Fibroblast of the aortic adventitia (primary cell): ENCODE data around the gene NR2E3. TPM values are rescaled to one million over a fixed set of nuclear protein-coding genes. Genes with fewer than 3 reads are reported as not detected.

ENCODE experiments used
- DNase-seq: peaks from one replicate; pipeline ENCODE4 v3.0.0-alpha.2; 2010; ENCODE audit warnings: low read depth
- H3K4me3 ChIP-seq: 2 replicates; pipeline ENCODE4 v1.5.1; 2011; ENCODE audit warnings: low read depth, mild to moderate bottlenecking, control low read depth, low read length, moderate library complexity
- CTCF ChIP-seq: IDR thresholded peaks from 2 replicates; pipeline ENCODE4 v1.5.1; 2011; ENCODE audit warnings: mild to moderate bottlenecking, low read length, control low read depth, inconsistent platforms; ENCODE audit not compliant: insufficient read depth
- total RNA-seq: library from RNA; depleted of rRNA; stranded (reverse); fragments of >200 nt; gene quantifications from 2 replicates; pipeline ENCODE4 v1.2.3, GENCODE V29; 2012; ENCODE audit warnings: low replicate concordance

The NR2E3 gene
- total RNA-seq, 1 donor = 0.63 TPM

DNA sequence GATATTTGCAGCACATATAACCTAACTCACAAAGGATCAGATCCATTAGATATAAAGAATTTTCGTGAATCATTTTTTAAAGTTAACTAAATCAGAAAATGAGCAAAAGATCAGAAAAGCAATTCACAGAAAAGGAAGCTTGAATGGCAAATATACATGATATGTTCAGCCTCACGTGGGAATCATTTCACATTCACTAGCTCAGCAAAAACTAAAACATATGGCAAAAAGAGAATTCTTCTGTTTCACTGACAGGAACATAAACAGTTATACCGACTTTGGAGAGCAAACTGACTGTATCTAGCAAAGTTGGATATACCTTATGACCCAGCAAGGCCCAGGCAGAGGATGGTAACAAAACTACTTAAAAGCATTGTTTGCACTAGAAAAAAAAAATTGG is 34.0 kb upstream of the NR2E3 start:
- TF ChIP-seq CTCF = no peak
- no peak overlapping the region for H3K4me3 ChIP-seq
- DNase-seq = no peak

- TF ChIP-seq CTCF = no peak
Observed at GRCh38 chr15:71777216-71777943, 33.0 kb upstream of the NR2E3 start.

GRCh38 chr15:71779073-71779797 is 31.1 kb upstream of the NR2E3 start:
- TF ChIP-seq CTCF = no peak
- peak; percentile 34 for DNase-seq
- H3K4me3 ChIP-seq = no peak overlapping the region

More at GRCh38 chr15:71777216-71777943, 33.0 kb upstream of the NR2E3 start:
- H3K4me3 ChIP-seq = no peak overlapping the region
- DNase-seq = no peak

DNA sequence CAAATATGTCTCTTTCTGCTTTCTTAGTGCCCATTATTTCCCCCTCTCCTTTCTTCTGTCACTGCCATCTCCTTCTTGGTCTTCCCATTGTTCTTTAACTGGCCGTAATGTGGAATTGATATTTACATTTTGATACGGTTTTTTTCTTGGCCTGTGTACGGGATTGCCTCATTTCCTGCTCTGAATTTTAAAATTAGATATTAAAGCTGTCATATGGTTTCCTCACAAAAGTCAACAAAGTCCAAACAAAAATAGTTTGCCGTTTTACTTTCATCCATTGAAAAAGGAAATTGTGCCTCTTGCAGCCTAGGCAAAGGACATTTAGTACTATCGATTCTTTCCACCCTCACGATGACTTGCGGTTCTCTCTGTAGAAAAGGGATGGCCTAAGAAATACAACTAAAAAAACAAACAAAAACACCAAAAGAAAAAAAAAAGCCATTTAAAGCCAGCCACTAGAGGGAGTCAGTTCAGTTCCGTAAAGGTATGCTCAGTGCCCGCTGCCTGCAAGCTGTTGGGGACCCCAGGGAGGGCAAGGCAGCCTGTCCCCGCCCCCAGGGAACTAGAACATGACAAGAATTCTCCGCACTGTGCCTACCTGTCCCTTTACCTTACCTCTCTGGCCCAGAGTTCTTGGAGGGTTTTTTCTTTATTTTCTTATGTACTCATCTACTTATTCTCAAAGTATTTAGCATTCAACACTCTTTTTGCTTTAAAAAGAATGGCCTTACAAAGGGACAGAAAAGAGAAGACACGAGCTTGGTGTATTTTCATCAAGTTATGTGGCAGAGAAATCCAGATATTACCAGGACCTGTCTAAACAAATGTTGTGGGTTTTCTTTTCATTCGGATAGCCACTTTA is 30.0 kb upstream of the NR2E3 start:
- no peak overlapping the region for H3K4me3 ChIP-seq
- peak; percentile 81 for DNase-seq
- peak; percentile 82 for TF ChIP-seq CTCF

- peak; percentile 38 for DNase-seq
- TF ChIP-seq CTCF = no peak
- no peak overlapping the region for H3K4me3 ChIP-seq
Observed at GRCh38 chr15:71781179-71781964, 29.0 kb upstream of the NR2E3 start.

DNA sequence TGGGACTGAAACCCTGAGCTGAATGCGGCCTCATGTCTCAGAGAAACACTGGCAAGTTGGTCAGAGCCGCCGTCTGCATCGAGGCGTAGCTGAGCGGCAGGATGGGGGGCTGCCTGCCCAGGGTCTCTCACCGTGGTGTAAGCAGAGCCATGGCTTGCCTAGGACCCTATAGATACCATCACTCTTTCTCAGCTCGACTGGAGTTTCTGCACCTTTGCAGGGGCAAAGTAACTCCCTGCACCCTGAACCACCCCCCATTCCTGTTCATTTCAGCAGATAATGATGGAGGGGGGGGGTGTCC is 28.4 kb upstream of the NR2E3 start:
- H3K4me3 ChIP-seq = no peak overlapping the region
- DNase-seq = no peak
- no peak for TF ChIP-seq CTCF
